Measurements from ENCODE around the gene ATP1B3. TPM values are rescaled to one million over a fixed set of nuclear protein-coding genes. Genes with fewer than 3 reads are reported as not detected.
"Not testable (repeated sequence)": the region's sequence is repeated elsewhere in the genome, so short reads cannot be mapped to it uniquely, and the experiment has no call there.

ATP1B3 gene
- total RNA-seq, 1 donor from 2014 or later: 248 TPM

DNA sequence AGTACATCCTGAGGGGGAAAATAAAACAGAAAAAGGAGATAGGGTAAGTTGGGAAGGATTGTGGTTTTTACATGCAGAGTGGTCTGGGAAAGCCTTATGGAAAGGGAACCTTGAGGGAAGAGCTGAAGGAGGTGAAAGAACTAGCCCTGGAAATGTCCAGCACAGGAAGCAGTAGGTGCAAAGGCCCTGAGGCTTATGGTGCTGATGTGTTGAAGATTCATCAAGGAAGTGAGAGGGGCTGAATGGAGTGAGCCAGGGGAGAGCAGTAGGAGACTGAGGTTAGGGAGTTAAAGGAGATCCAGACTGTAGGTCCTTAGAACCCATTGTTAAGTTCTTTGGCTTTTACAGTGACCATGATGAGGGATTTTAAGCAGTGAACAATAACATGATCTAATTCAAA is 33.0 kb downstream of the ATP1B3 start:
- H3K9ac ChIP-seq (ENCODE audit: low read length): no peak overlapping the region
- H3K4me3 ChIP-seq (ENCODE audit: insufficient read depth, low read depth, low read length): no peak overlapping the region
- H3K4me1 ChIP-seq (ENCODE audit: insufficient read depth, low read length): no peaks in the 10 kb centered on the region
- peaks cover 28% of the 10 kb centered on the region for H3K36me3 ChIP-seq (ENCODE audit: insufficient read depth, low read length)
- H3K27ac ChIP-seq (ENCODE audit: low read depth, low read length): no peak overlapping the region
- H3K4me3 Mint-ChIP-seq (ENCODE audit: unreplicated experiment): no peak overlapping the region
- H3K9me3 ChIP-seq (ENCODE audit: insufficient read depth, low read depth, low read length): no peaks in the 10 kb centered on the region
- no peaks in the 10 kb centered on the region for H3K27me3 Mint-ChIP-seq (ENCODE audit: low read depth, unreplicated experiment)
- no peak overlapping the region for H3K4me2 ChIP-seq (ENCODE audit: low read length)
- TF ChIP-seq, protein P1, sequence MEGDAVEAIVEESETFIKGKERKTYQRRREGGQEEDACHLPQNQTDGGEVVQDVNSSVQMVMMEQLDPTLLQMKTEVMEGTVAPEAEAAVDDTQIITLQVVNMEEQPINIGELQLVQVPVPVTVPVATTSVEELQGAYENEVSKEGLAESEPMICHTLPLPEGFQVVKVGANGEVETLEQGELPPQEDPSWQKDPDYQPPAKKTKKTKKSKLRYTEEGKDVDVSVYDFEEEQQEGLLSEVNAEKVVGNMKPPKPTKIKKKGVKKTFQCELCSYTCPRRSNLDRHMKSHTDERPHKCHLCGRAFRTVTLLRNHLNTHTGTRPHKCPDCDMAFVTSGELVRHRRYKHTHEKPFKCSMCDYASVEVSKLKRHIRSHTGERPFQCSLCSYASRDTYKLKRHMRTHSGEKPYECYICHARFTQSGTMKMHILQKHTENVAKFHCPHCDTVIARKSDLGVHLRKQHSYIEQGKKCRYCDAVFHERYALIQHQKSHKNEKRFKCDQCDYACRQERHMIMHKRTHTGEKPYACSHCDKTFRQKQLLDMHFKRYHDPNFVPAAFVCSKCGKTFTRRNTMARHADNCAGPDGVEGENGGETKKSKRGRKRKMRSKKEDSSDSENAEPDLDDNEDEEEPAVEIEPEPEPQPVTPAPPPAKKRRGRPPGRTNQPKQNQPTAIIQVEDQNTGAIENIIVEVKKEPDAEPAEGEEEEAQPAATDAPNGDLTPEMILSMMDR (IDR thresholded peaks at IDR 0.05; ENCODE audit: insufficient read depth, low read depth, low read length): no peak
- TF ChIP-seq EZH2 (IDR thresholded peaks at IDR 0.05; ENCODE audit: insufficient read depth, low read length): no peak
- no peaks in the 10 kb centered on the region for H3K9me3 Mint-ChIP-seq (ENCODE audit: unreplicated experiment)
- DNase-seq (ENCODE audit: low read depth) (no peak), FAIRE-seq (no peak)
- H3K36me3 Mint-ChIP-seq (ENCODE audit: low read depth, unreplicated experiment): peaks cover 16% of the 10 kb centered on the region
- H3K27ac Mint-ChIP-seq (ENCODE audit: unreplicated experiment): no peak overlapping the region
- H3K27me3 ChIP-seq (ENCODE audit: insufficient read depth, low read length): no peaks in the 10 kb centered on the region
- H3K4me1 Mint-ChIP-seq (ENCODE audit: low read depth, unreplicated experiment): peaks cover 7% of the 10 kb centered on the region
- H2AFZ ChIP-seq (ENCODE audit: low read depth, low read length): no peak overlapping the region
- H3K79me2 ChIP-seq (ENCODE audit: insufficient read depth, low read length): peaks cover 3% of the 10 kb centered on the region
- peaks cover 5% of the 10 kb centered on the region for H4K20me1 ChIP-seq (ENCODE audit: insufficient read depth, low read length)

DNA sequence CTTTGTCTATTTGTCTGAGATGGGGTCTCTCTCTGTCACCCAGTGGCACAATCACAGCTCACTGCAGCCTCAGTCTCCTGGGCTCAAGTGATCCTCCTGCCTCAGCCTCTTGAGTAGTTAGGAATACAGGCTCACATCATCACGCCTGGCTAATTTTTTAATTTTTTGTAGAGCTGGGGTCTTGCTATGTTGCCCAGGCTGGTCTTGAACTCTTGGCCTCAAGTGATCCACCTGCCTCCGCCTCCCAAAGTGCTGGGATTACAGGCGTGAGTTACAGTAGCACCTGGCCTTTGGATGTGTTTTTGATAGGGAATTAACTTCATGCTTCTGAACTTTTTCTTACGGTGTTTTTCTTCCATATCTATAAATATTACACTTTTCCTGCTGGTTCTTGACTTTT is 33.5 kb downstream of the ATP1B3 start:
- not testable (repeated sequence) for H3K27ac ChIP-seq (ENCODE audit: low read depth, low read length); H3K4me1 ChIP-seq (ENCODE audit: insufficient read depth, low read length); H2AFZ ChIP-seq (ENCODE audit: low read depth, low read length); H3K9ac ChIP-seq (ENCODE audit: low read length); FAIRE-seq; H3K9me3 ChIP-seq (ENCODE audit: insufficient read depth, low read depth, low read length); H3K9me3 Mint-ChIP-seq (ENCODE audit: unreplicated experiment); H3K27ac Mint-ChIP-seq (ENCODE audit: unreplicated experiment); H3K4me3 ChIP-seq (ENCODE audit: insufficient read depth, low read depth, low read length); H4K20me1 ChIP-seq (ENCODE audit: insufficient read depth, low read length); H3K27me3 Mint-ChIP-seq (ENCODE audit: low read depth, unreplicated experiment); H3K4me2 ChIP-seq (ENCODE audit: low read length); H3K4me1 Mint-ChIP-seq (ENCODE audit: low read depth, unreplicated experiment); H3K27me3 ChIP-seq (ENCODE audit: insufficient read depth, low read length); H3K4me3 Mint-ChIP-seq (ENCODE audit: unreplicated experiment); DNase-seq (ENCODE audit: low read depth); H3K79me2 ChIP-seq (ENCODE audit: insufficient read depth, low read length)
- peaks cover 15% of the 10 kb centered on the region for H3K36me3 Mint-ChIP-seq (ENCODE audit: low read depth, unreplicated experiment)
- peaks cover 28% of the 10 kb centered on the region for H3K36me3 ChIP-seq (ENCODE audit: insufficient read depth, low read length)

DNA sequence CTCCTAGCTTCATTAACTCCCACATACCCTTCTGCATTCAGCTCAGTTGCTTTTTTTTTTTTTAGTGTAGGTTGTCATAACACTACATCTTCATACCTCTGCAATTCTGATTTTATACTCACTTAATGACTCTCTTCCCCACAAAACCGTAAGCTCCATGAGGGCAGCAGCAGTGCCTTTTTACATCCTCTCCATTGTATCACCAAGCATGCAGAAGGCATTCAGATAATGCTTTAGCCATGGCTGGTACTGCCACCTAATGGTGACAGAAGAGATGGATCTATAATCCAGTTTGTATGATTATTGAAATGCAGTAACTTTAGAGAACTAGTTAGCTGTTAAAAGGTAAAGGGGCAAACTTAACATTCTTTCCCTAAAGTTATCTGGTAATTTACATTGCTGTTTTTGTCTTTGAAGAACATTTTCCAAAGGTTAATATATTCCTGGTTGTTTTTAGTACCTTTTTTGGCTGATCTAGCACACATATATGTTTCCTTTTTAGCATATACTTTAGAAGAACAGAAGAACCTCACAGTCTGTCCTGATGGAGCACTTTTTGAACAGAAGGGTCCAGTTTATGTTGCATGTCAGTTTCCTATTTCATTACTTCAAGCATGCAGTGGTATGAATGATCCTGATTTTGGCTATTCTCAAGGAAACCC is 36.8 kb downstream of the ATP1B3 start:
- peak; percentile 34 for DNase-seq (ENCODE audit: low read depth)
- FAIRE-seq: peak; percentile 37
- H3K36me3 ChIP-seq (ENCODE audit: insufficient read depth, low read length): peaks cover 28% of the 10 kb centered on the region

More for the DNA sequence above, 36.8 kb downstream of the ATP1B3 start:
- Histone ChIP-seq H4K20me1 (ENCODE audit: insufficient read depth, low read length) (peaks cover 3% of the 10 kb centered on the region), H3K4me3 (ENCODE audit: insufficient read depth, low read depth, low read length) (no peak overlapping the region), H3K9me3 (ENCODE audit: insufficient read depth, low read depth, low read length) (no peaks in the 10 kb centered on the region), H3K4me2 (ENCODE audit: low read length) (no peak overlapping the region), H2AFZ (ENCODE audit: low read depth, low read length) (no peak overlapping the region), H3K4me1 (ENCODE audit: insufficient read depth, low read length) (no peaks in the 10 kb centered on the region), H3K79me2 (ENCODE audit: insufficient read depth, low read length) (peaks cover 1% of the 10 kb centered on the region), H3K27ac (ENCODE audit: low read depth, low read length) (no peak overlapping the region), H3K9ac (ENCODE audit: low read length) (no peak overlapping the region), H3K27me3 (ENCODE audit: insufficient read depth, low read length) (no peaks in the 10 kb centered on the region)
- Mint-ChIP-seq H3K27me3 (ENCODE audit: low read depth, unreplicated experiment) (no peaks in the 10 kb centered on the region), H3K4me1 (ENCODE audit: low read depth, unreplicated experiment) (peaks cover 5% of the 10 kb centered on the region), H3K4me3 (ENCODE audit: unreplicated experiment) (no peak overlapping the region), H3K9me3 (ENCODE audit: unreplicated experiment) (no peaks in the 10 kb centered on the region), H3K27ac (ENCODE audit: unreplicated experiment) (no peak overlapping the region), H3K36me3 (ENCODE audit: low read depth, unreplicated experiment) (peaks cover 16% of the 10 kb centered on the region)
- no peak for TF ChIP-seq EZH2 (IDR thresholded peaks at IDR 0.05; ENCODE audit: insufficient read depth, low read length)
- TF ChIP-seq, protein P1 (IDR thresholded peaks at IDR 0.05; ENCODE audit: insufficient read depth, low read depth, low read length): peak; percentile 69
